SU-DHL-6 (cell line): Measurements from ENCODE around the gene PALMD.

Experiments used
- CTCF ChIP-seq: fragments of 200-600 bp; sonication (generic); IDR thresholded peaks from one replicate; pipeline ENCODE4 v1.5.1; 2017; ENCODE audit warnings: antibody characterized with exemption, mild to moderate bottlenecking, low read length, moderate library complexity; ENCODE audit not compliant: insufficient read depth, poor library complexity, severe bottlenecking
- EZH2phosphoT487 ChIP-seq: fragments of 200-600 bp; sonication (generic), shearing (Covaris generic); conservative IDR thresholded peaks from 2 replicates; pipeline ENCODE4 v1.6.1; 2018; ENCODE audit warnings: mild to moderate bottlenecking, antibody characterized with exemption, low read length, moderate library complexity, mixed read lengths

- TF ChIP-seq CTCF = no peak
- TF ChIP-seq EZH2phosphoT487 = no peak
Observed at GRCh38 chr1:99682291-99682751, 36.4 kb downstream of the PALMD start.
